GM21786 (cell line): ENCODE measurements around the gene USP32.
"Not testable (repeated sequence)": the region's sequence is repeated elsewhere in the genome, so short reads cannot be mapped to it uniquely, and the experiment has no call there.

Experiments used
- ATAC-seq: cut with Tn5 transposase; IDR thresholded peaks from one replicate; pipeline ENCODE4 v1.9.1; 2021; ENCODE audit not compliant: unreplicated experiment

Gene USP32

GRCh38 chr17:60403962-60404361, 12.0 kb upstream of the USP32 start:
- ATAC-seq: no peak

- ATAC-seq: no peak
These were observed 11.5 kb upstream of the USP32 start for GRCh38 chr17:60403523-60403810.

- ATAC-seq: no peak
These were observed 9.9 kb upstream of the USP32 start for GRCh38 chr17:60401819-60402218.

DNA sequence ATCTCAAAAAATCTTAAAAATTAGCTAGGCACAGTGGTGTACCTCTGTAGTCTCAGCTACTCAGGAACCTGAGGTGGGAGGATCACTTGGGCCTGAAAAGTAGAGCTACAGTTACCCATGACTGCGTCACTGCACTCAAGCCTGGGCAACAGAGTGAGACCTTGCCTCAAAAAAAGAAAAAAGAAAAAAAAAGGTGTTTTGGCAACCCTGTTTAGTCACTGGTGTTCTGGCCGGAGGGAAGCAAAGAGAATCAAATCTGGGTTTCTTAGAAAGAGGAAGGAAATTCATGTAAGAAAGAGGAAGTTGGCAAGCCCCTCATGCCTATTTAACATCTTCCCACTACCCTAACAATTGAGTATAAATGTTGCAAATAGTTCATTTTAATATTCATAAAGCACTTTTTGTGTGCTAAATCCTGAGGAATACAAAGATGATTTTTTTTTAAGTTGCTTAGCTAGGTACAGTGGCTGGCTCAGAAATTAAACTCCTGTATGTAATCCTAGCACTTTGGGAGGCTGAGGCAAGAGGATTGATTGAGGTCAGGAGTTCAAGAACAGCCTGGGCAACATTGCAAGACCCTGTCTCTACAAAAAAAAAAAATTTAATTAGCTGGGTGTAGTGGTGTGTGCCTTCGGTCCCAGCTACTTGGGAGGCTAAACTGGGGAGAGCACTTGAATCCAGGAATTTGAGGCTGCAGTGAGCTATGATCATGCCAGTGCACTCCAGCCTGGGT, 6.5 kb upstream of the USP32 start:
- ATAC-seq: peak; percentile 70

DNA sequence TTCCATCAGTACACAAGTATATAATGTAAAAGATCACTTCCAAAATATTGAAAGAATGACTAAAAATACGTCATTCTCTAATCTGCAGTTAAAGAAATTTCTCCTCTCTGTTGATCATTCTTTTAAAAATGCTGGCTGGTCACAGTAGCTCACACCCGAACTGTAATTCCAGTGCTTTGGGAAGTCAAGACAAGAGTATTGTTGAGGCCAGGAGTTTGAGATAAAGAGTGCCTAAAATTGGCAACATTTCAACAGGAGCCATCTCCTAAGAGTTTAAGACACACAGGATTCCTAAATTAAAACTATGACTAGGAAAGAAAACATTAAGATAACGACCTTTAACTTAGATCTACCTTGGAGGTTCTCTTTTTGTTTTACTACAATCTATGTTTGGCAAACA, 4.5 kb upstream of the USP32 start:
- ATAC-seq: no peak

DNA sequence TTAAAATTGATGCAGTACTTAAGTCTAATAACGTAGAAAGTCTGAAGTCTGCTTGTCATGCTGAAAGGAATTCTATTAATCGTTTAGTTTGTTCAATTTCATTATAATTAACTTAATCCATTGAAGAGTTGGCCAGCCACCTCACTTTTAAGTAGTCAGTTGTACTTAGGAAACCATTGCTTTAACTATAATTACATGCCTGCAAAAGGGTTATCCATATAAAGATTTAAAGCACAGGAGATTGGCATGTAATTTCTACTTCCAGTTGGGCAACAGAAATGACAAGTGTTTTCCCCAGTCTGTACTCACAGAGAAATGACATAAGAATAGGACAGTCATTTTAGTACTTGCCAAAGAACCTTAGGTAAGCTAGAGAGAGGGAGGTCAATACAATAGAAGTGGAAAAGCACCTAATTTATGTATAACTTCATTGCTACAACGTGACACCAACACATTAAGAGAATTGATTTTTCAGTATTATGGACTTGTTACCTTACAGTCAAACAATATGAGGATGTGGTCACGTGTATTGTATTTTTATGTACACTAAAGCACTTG, 3.7 kb upstream of the USP32 start:
- no peak for ATAC-seq

DNA sequence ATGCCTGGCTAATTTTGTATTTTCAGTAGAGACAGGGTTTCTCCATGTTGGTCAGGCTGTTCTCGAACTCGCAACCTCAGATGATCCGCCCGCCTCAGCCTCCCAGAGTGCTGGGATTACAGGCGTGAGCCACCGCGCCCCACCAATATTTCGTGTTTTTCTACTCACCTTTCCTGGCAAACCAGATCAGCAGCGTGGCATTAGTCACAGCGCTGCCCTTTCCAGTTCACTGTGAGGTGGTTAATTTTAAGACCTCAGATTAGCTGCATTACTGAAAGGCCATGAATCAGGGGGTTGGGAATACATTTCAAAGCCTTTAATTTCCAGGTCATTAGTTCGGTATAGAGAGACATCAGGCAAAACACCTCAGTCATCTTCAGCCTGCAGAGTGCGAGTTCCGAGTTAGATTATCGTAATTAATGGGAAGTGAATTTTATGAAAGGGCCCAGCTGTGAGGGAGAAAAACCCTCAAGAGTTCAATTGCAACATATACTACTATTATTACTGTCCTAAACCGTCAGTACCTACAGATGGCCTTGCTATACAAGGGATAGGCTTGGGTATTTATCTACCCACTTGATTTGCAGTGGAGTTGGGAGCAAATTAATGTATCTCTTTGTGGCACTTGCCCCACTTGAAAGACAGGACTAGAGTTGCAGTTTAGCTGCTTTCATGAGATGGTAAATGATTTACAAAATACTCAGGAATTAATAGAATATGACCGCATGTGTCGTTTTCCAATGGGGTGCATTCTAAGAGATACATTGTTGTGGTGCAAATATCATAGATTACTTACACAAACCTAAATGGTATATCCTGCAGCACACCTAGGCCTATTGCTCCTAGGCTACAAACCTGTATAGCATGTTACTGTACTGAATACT, 2.1 kb upstream of the USP32 start:
- ATAC-seq: no peak

DNA sequence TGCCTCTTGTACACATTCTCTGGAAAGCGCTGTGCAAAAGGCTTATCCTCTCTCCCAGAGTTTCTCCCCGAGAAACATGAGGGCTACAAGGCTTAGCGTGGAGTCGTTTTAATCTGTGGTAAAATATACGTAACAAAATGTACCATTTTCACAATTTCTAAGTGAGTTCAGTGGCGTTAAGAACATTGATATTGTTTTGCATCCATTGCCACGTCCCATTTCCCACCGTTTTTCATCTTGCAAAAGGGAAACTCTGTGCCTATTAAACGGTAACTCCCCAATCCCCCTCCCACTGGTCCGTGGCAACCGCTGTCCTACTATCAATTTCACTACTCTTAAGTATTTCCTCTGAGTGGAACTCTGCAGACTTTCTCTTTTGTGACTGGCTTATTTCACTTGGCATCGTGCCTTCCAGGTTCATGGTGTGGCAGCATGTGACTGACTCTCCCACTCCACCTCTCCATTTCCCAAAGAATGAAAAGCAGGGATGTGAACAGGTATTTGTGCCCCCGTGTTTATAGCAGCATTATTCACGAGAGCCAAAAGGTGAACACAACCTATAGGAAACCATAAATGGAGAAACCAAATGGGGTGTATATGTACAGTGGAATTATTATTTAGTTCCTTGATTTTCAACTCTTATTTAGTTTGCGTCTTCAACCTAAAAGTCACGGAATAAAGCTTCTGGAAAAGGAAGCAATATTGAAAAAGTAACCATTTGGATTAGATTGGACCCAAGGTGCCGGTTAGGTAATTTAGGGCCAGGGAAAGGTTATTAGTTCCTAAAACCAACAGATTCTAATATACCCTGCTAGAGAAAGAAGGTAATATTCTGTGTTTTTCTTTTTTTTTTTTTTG, 1.1 kb upstream of the USP32 start:
- ATAC-seq: no peak

GRCh38 chr17:60391471-60392041, 377 bp downstream of the USP32 start:
- ATAC-seq: peak; percentile 11

DNA sequence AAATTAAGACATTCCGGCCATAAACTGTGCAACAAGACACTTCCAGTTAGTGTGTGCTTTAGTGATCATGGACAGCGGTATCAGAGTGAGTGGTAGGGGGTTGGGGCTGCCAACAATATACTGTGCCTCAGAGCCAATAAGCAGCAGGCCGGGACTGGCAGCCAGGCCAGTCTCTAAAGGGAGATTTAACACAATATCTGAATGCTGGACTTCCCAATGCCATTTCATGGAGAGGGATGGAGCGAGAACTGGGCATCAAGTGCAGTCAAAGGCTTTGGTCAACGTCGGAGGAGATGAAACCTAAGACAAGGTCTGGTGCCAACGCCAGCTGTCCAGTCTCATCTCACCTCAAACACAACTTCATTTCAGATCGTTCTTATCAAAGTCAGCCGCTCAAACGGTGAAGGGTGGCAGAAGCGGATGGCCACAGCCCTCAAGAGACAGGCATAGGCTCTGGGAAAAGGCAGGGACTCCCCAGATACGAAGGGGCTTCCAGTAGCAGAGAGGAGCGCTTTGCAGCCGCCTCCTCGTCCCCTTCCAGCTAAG, 935 bp downstream of the USP32 start:
- no peak for ATAC-seq

- ATAC-seq: no peak
These were observed 1.7 kb downstream of the USP32 start for GRCh38 chr17:60390186-60390585.

DNA sequence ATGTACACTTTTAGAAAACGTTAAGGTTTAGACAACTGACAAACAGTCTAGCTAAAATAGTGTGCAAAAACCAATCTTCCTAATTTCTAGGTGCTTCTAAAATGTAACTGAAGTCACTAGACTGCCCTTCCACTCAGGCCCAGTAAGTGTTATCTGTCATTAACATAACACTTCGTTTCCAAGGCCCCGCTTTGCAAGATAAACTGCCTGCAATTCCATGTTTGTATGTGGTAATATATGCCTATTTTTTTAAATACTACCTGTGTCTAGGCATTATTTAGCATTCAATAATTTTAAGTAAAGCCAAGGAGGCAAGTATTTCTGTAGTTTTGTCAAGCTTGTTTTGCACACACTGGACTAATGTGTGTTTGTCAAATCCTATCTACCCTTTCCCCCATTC, 3.2 kb downstream of the USP32 start:
- ATAC-seq: no peak

- no peak for ATAC-seq
These were observed 4.3 kb downstream of the USP32 start for GRCh38 chr17:60387666-60388065.

- no peak for ATAC-seq
These were observed 5.5 kb downstream of the USP32 start for GRCh38 chr17:60386147-60387058.

GRCh38 chr17:60384921-60385320, 7.0 kb downstream of the USP32 start:
- not testable (repeated sequence) for ATAC-seq

- ATAC-seq: no peak
These were observed 8.6 kb downstream of the USP32 start for GRCh38 chr17:60383379-60383778.

DNA sequence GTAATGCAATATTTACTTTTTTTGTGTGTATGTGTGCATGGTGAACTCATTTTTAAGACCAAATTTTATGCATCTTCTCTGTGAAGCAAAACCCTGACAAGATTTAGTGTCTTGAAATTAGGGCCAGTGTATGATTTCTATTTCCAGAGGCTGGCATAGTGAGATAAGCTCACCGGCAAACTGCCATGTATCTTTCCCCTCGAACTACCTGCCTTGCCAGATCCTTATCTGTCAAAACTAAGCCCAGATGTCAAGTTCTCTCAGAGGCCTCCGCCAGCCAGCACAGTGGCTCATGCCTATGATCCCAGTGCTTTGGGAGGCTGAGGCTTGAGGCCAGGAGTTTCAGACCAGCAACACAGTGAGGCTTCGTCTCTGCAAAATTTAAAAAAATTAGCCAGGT, 10.0 kb downstream of the USP32 start:
- no peak for ATAC-seq

- ATAC-seq: not testable (repeated sequence)
These were observed 12.5 kb downstream of the USP32 start for GRCh38 chr17:60379461-60379860.

DNA sequence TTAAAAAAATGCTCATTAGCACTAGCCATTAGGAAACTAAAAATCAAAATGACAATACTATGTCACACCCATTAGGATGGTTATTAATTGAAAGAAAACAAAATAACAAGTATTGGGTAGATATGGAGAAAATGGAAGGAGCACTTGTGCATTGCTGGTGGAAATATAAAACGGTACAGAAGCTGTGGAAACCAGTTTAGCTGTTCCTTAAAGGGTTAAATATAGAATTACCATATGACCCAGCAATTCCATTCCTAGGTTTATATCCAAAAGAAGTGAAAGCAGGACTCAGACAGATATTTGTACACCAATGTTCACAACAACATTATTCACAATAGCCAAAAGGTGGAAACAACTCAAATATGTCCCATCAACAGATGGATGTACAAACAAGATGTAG, 13.7 kb downstream of the USP32 start:
- not testable (repeated sequence) for ATAC-seq
